ENCODE data around the gene KHDC4. TPM values are rescaled to one million over a fixed set of nuclear protein-coding genes. Genes with fewer than 3 reads are reported as not detected.

Gene KHDC4
- polyA plus RNA-seq, 1 of the 3 experiments (the other 2 are of a cell fraction) = 43.1 TPM

DNA sequence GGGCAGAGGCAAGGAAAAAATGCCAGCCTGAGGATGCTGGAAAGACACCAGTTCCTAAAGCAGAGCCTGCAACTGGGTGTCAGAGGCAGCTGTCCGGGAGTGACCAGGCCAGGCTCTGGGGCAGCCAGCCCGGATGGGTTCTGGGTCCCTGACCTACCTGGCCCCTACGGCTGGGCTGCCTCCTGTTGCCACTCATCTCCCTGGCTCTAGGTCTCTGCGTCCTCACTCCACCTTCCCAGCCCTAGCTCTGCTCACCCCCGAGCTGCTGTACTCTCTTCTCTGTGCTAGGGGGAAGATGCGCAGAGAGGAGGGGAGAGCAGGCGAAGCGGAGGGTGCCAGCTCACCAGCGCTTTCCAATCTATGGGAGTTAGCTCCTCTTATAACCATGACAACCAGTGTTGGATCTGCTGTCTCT lies 35.2 kb upstream of the KHDC4 start:
- peak; percentile 23 for DNase-seq
- CTCF ChIA-PET = interaction anchor here (0.6 to 1.8 kb wide), 4 partner anchors 9 to 97 kb away, joined by 3 to 6 read pairs (median 6); partner anchors contain the start of gene ARHGEF2
- 88% methylated on average over 7 of the region's 9 CpGs for WGBS (ENCODE audit: low lambda C conversion rate)

GRCh38 chr1:155968670-155969069 lies 34.5 kb upstream of the KHDC4 start:
- no peak for TF ChIP-seq NFIC (IDR thresholded peaks at IDR 0.05; ENCODE audit: borderline replicate concordance)
- TF ChIP-seq, protein P1, sequence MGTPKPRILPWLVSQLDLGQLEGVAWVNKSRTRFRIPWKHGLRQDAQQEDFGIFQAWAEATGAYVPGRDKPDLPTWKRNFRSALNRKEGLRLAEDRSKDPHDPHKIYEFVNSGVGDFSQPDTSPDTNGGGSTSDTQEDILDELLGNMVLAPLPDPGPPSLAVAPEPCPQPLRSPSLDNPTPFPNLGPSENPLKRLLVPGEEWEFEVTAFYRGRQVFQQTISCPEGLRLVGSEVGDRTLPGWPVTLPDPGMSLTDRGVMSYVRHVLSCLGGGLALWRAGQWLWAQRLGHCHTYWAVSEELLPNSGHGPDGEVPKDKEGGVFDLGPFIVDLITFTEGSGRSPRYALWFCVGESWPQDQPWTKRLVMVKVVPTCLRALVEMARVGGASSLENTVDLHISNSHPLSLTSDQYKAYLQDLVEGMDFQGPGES (IDR thresholded peaks at IDR 0.05; ENCODE audit: low read depth, low read length) = no peak
- TF ChIP-seq EZH2phosphoT487 (IDR thresholded peaks at IDR 0.05; ENCODE audit: borderline replicate concordance, low read depth) = no peak
- no peak for TF ChIP-seq TCF12 (IDR thresholded peaks at IDR 0.05)
- no peak for TF ChIP-seq CTCF (IDR thresholded peaks at IDR 0.05)
- TF ChIP-seq USF2 (IDR thresholded peaks at IDR 0.05; ENCODE audit: borderline replicate concordance, low read depth, low read length) = no peak
- TF ChIP-seq MEF2A (IDR thresholded peaks at IDR 0.05; ENCODE audit: borderline replicate concordance, low read depth) = no peak
- no peak for TF ChIP-seq ZBTB33 (IDR thresholded peaks at IDR 0.05; ENCODE audit: borderline replicate concordance, low read depth)
- TF ChIP-seq SMC3 (IDR thresholded peaks at IDR 0.05; ENCODE audit: low read depth, low read length) = no peak
- no peak for TF ChIP-seq FOXM1 (IDR thresholded peaks at IDR 0.05; ENCODE audit: low read depth)
- no peak for TF ChIP-seq JUND (IDR thresholded peaks at IDR 0.05)
- no peak for TF ChIP-seq RCOR1 (IDR thresholded peaks at IDR 0.05; ENCODE audit: low read length)
- no peak for TF ChIP-seq FOXJ3 (CRISPR knock-in tag; IDR thresholded peaks at IDR 0.05)
- TF ChIP-seq MAX (IDR thresholded peaks at IDR 0.05; ENCODE audit: low read depth) = no peak
- TF ChIP-seq USF1 (IDR thresholded peaks at IDR 0.05; ENCODE audit: borderline replicate concordance, low read depth) = no peak
- no peak for TF ChIP-seq EP300 (IDR thresholded peaks at IDR 0.05; ENCODE audit: borderline replicate concordance in 1 of 2, low read depth in 1 of 2, low read length in 1 of 2)
- TF ChIP-seq NRF1 (IDR thresholded peaks at IDR 0.05; ENCODE audit: low read depth, low read length) = no peak
- TF ChIP-seq GABPA (IDR thresholded peaks at IDR 0.05; ENCODE audit: low read depth) = no peak
- no peak for TF ChIP-seq RAD21 (IDR thresholded peaks at IDR 0.05; ENCODE audit: low read length)
- Histone ChIP-seq H3K27me3 (ENCODE audit: insufficient read depth) (no peaks in the 10 kb centered on the region), H3K4me1 (ENCODE audit: control insufficient read depth in 1 of 2, insufficient read depth in 2 of 2, low read depth in 1 of 2, low read length in 1 of 2) (peaks cover 7 to 42% of the 10 kb centered on the region in 2 experiments; a peak in 3 of 4 replicates), H2AFZ (ENCODE audit: low read depth) (no peak overlapping the region), H3K36me3 (replicated peaks in 1 of 2; ENCODE audit: control insufficient read depth in 1 of 2, insufficient read depth in 2 of 2, low read length in 1 of 2) (peaks cover 37 to 38% of the 10 kb centered on the region in 2 experiments), H3K4me3 (ENCODE audit: low read depth in 2 of 2, low read length in 1 of 2) (no peak overlapping the region), H3F3A (replicated peaks; ENCODE audit: insufficient read depth) (peaks cover 22% of the 10 kb centered on the region), H3K79me2 (ENCODE audit: insufficient read depth) (peaks cover 81% of the 10 kb centered on the region), H3K9me3 (no peaks in the 10 kb centered on the region), H3K9ac (no peak overlapping the region), H4K20me1 (ENCODE audit: insufficient read depth) (peaks cover 69% of the 10 kb centered on the region), H3K4me2 (no peak overlapping the region), H3K9me2 (no peaks in the 10 kb centered on the region), H3K27ac (ENCODE audit: low read depth in 2 of 2, low read length in 1 of 2) (no peak overlapping the region)
- POLR2A ChIA-PET = interaction anchor here (0.9 kb wide), 1 partner anchor 10 kb away, joined by 3 read pairs; the partner anchor contains the start of gene ARHGEF2
- DNase-seq = peak; percentile 37
- WGBS (ENCODE audit: low lambda C conversion rate) = 88% methylated on average over 2 of the region's 3 CpGs
- CTCF ChIA-PET = interaction anchor here (0.8 to 1.8 kb wide), 3 partner anchors 10 to 98 kb away, joined by 5 to 6 read pairs (median 6); partner anchors contain the start of gene ARHGEF2

More for the DNA sequence above, 35.2 kb upstream of the KHDC4 start:
- no peak overlapping the region for H3K9ac ChIP-seq
- H3K4me3 ChIP-seq (ENCODE audit: low read depth in 2 of 2, low read length in 1 of 2) = no peak overlapping the region
- no peak for TF ChIP-seq ELF1 (IDR thresholded peaks at IDR 0.05)
- no peak for TF ChIP-seq RFX5 (IDR thresholded peaks at IDR 0.05; ENCODE audit: low read length)
- TF ChIP-seq NRF1 (IDR thresholded peaks at IDR 0.05; ENCODE audit: low read depth, low read length) = no peak
- H3K27me3 ChIP-seq (ENCODE audit: insufficient read depth) = no peaks in the 10 kb centered on the region
- H3K4me1 ChIP-seq (ENCODE audit: control insufficient read depth in 1 of 2, insufficient read depth in 2 of 2, low read depth in 1 of 2, low read length in 1 of 2) = peaks cover 8 to 46% of the 10 kb centered on the region in 2 experiments; a peak in 3 of 4 replicates
- peaks cover 34 to 38% of the 10 kb centered on the region in 2 experiments for H3K36me3 ChIP-seq (replicated peaks in 1 of 2; ENCODE audit: control insufficient read depth in 1 of 2, insufficient read depth in 2 of 2, low read length in 1 of 2)
- no peaks in the 10 kb centered on the region for H3K9me2 ChIP-seq
- H3F3A ChIP-seq (replicated peaks; ENCODE audit: insufficient read depth) = peaks cover 22% of the 10 kb centered on the region
- no peak overlapping the region for H3K4me2 ChIP-seq
- POLR2A ChIA-PET = interaction anchor here (0.9 kb wide), 1 partner anchor 9 kb away, joined by 3 read pairs; the partner anchor contains the start of gene ARHGEF2
- H3K79me2 ChIP-seq (ENCODE audit: insufficient read depth) = peaks cover 88% of the 10 kb centered on the region
- H3K9me3 ChIP-seq = no peaks in the 10 kb centered on the region
- peak overlapping the region in 1 of 2 experiments; percentile 23; a peak in 2 of 4 replicates for H3K27ac ChIP-seq (ENCODE audit: low read depth in 2 of 2, low read length in 1 of 2)
- H2AFZ ChIP-seq (ENCODE audit: low read depth) = no peak overlapping the region
- H4K20me1 ChIP-seq (ENCODE audit: insufficient read depth) = peaks cover 77% of the 10 kb centered on the region
